HG02840 (cell line): ENCODE results near the gene CMTM2.

ENCODE experiments used
- ATAC-seq: cut with Tn5 transposase; IDR thresholded peaks from one replicate; pipeline ENCODE4 v1.9.1; 2021; ENCODE audit warnings: mild to moderate bottlenecking, moderate library complexity, moderate number of reproducible peaks; ENCODE audit not compliant: unreplicated experiment, low FRiP score

The CMTM2 gene

GRCh38 chr16:66578651-66579531 lies at the start of gene CMTM2:
CMTM2 (plus strand) TSS chr16:66579463; CDS start chr16:66579608, 145 bp downstream.
- ATAC-seq = no peak

GRCh38 chr16:66529475-66529874 lies 49.8 kb upstream of the CMTM2 start:
- ATAC-seq = no peak

- ATAC-seq = no peak
Measured at GRCh38 chr16:66534376-66534799, 44.9 kb upstream of the CMTM2 start.

GRCh38 chr16:66536525-66536924 lies 42.7 kb upstream of the CMTM2 start:
- no peak for ATAC-seq

GRCh38 chr16:66537236-66537635 lies 42.0 kb upstream of the CMTM2 start:
- ATAC-seq = no peak

- no peak for ATAC-seq
Measured at GRCh38 chr16:66538910-66539309, 40.4 kb upstream of the CMTM2 start.

- ATAC-seq = no peak
Measured at GRCh38 chr16:66539623-66540469, 39.4 kb upstream of the CMTM2 start.

- no peak for ATAC-seq
Measured at GRCh38 chr16:66541388-66542355, 37.6 kb upstream of the CMTM2 start.

- ATAC-seq = no peak
Measured at GRCh38 chr16:66542396-66542795, 36.9 kb upstream of the CMTM2 start.

GRCh38 chr16:66543541-66543940 lies 35.7 kb upstream of the CMTM2 start:
- no peak for ATAC-seq

- ATAC-seq = no peak
Measured at GRCh38 chr16:66544016-66544757, 35.1 kb upstream of the CMTM2 start.

- no peak for ATAC-seq
Measured at GRCh38 chr16:66547101-66547989, 31.9 kb upstream of the CMTM2 start.

GRCh38 chr16:66548068-66548467 lies 31.2 kb upstream of the CMTM2 start:
- ATAC-seq = no peak

- ATAC-seq = no peak
Measured at GRCh38 chr16:66548868-66549267, 30.4 kb upstream of the CMTM2 start.

- ATAC-seq = no peak
Measured at GRCh38 chr16:66549284-66550131, 29.8 kb upstream of the CMTM2 start, which contains the start of gene TK2. TK2 (minus strand) TSS chr16:66550122; CDS start chr16:66550061, 61 bp downstream.

- ATAC-seq = no peak
Measured at GRCh38 chr16:66551348-66551759, 27.9 kb upstream of the CMTM2 start.

- no peak for ATAC-seq
Measured at GRCh38 chr16:66551788-66552285, 27.4 kb upstream of the CMTM2 start.
